NCI-H2081 (cell line): ENCODE measurements around the gene GFPT2.
"Not testable (repeated sequence)": the region's sequence is repeated elsewhere in the genome, so short reads cannot be mapped to it uniquely, and the experiment has no call there.

Experiments
- DNase-seq, 2 experiments: peaks; one replicate each; lab custom pipeline; 2025; lab: John Stamatoyannopoulos, UW

The GFPT2 gene

GRCh38 chr5:180304016-180304292, 49.2 kb downstream of the GFPT2 start:
- no peak for DNase-seq

GRCh38 chr5:180303226-180304015, 49.7 kb downstream of the GFPT2 start:
- no peak for DNase-seq

- DNase-seq = no peak
Measured at GRCh38 chr5:180302256-180302655, 50.9 kb downstream of the GFPT2 start.

GRCh38 chr5:180301253-180301652, 51.9 kb downstream of the GFPT2 start:
- DNase-seq = no peak

- DNase-seq = no peak
Measured at GRCh38 chr5:180299526-180299925, 53.6 kb downstream of the GFPT2 start.

- not testable (repeated sequence) for DNase-seq
Measured at GRCh38 chr5:180299014-180299413, 54.1 kb downstream of the GFPT2 start.

GRCh38 chr5:180297587-180298282, 55.4 kb downstream of the GFPT2 start:
- DNase-seq = no peak

- DNase-seq = no peak
Measured at GRCh38 chr5:180296771-180297170, 56.4 kb downstream of the GFPT2 start.

GRCh38 chr5:180294913-180295555, 58.1 kb downstream of the GFPT2 start:
- DNase-seq = no peak

GRCh38 chr5:180294411-180294810, 58.7 kb downstream of the GFPT2 start:
- no peak for DNase-seq

- DNase-seq = peak; percentile 84 to 85
Measured at GRCh38 chr5:180291943-180292831, 60.9 kb downstream of the GFPT2 start, which contains the start of gene MAPK9. Gene MAPK9 (minus strand): TSS chr5:180292083. CDS start chr5:180280561, 11,522 bp downstream.

GRCh38 chr5:180291234-180291940, 61.7 kb downstream of the GFPT2 start:
- DNase-seq = no peak

GRCh38 chr5:180290568-180291233, 62.4 kb downstream of the GFPT2 start:
- DNase-seq = peak in 1 of 2 experiments; percentile 19

GRCh38 chr5:180289966-180290365, 63.2 kb downstream of the GFPT2 start:
- DNase-seq = no peak

GRCh38 chr5:180289433-180289832, 63.7 kb downstream of the GFPT2 start:
- peak; percentile 50 to 83 for DNase-seq

- DNase-seq = no peak
Measured at GRCh38 chr5:180287868-180288267, 65.3 kb downstream of the GFPT2 start.

- no peak for DNase-seq
Measured at GRCh38 chr5:180287404-180287803, 65.7 kb downstream of the GFPT2 start.

GRCh38 chr5:180284149-180284548, 69.0 kb downstream of the GFPT2 start:
- no peak for DNase-seq

GRCh38 chr5:180283026-180283615, 70.0 kb downstream of the GFPT2 start:
- peak in 1 of 2 experiments; percentile 20 for DNase-seq

GRCh38 chr5:180282281-180282680, 70.9 kb downstream of the GFPT2 start:
- DNase-seq = no peak
